Gastroesophageal sphincter (tissue), 3 donors: Measurements from ENCODE around the gene TSHZ2.

ENCODE experiments used
- EP300 ChIP-seq: sonication (generic); formaldehyde crosslinking; IDR thresholded peaks from one replicate; pipeline ENCODE4 v1.6.1; 2017; ENCODE audit warnings: antibody characterized with exemption, mild to moderate bottlenecking
- POLR2A ChIP-seq, 2 donors: fragments of 450-650 bp; IDR thresholded peaks; one replicate each; pipeline ENCODE4 v1.6.1; 2017; ENCODE audit warnings: antibody characterized with exemption in 2 of 2, mild to moderate bottlenecking in 2 of 2, moderate library complexity in 1 of 2
- POLR2AphosphoS5 ChIP-seq: sonication (generic); formaldehyde crosslinking; IDR thresholded peaks from one replicate; pipeline ENCODE4 v1.6.1; 2017; ENCODE audit warnings: antibody characterized with exemption
- TF ChIP-seq, protein P1 (sequence below), 4 experiments: fragments of 200-600 bp in 2 of 4; fragments of 450-650 bp in 2 of 4; sonication (generic) in 1 of 4; IDR thresholded peaks; one replicate each; pipeline ENCODE4 v1.5.1; 2017 to 2019; ENCODE audit warnings: antibody characterized with exemption in 4 of 4, mild to moderate bottlenecking in 2 of 4, moderate library complexity in 2 of 4

DNA sequence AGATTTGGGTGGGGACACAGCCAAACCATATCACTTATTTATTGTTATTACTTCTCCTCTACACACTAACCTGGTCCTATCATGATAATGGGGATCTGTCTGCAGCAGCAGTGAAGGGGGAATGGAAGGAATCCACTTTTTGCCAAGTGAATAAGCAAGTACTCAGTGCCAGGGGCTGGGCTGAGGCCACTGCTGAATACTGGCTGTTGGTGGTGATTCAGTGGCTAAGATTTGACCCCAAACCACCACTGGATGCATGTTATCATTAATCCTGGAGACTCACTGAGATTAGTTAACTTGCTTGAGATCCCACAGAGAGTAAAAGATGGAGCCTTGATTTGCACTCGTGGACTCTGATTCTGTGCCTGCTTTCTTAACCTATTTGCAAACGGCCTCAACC, 127.7 kb downstream of the TSHZ2 start:
- TF ChIP-seq POLR2A (IDR thresholded peaks at IDR 0.05) (no peak), POLR2AphosphoS5 (no peak), EP300 (no peak)
- TF ChIP-seq, protein P1, sequence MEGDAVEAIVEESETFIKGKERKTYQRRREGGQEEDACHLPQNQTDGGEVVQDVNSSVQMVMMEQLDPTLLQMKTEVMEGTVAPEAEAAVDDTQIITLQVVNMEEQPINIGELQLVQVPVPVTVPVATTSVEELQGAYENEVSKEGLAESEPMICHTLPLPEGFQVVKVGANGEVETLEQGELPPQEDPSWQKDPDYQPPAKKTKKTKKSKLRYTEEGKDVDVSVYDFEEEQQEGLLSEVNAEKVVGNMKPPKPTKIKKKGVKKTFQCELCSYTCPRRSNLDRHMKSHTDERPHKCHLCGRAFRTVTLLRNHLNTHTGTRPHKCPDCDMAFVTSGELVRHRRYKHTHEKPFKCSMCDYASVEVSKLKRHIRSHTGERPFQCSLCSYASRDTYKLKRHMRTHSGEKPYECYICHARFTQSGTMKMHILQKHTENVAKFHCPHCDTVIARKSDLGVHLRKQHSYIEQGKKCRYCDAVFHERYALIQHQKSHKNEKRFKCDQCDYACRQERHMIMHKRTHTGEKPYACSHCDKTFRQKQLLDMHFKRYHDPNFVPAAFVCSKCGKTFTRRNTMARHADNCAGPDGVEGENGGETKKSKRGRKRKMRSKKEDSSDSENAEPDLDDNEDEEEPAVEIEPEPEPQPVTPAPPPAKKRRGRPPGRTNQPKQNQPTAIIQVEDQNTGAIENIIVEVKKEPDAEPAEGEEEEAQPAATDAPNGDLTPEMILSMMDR (IDR thresholded peaks at IDR 0.05): no peak
